ENCODE data around the gene ZMIZ1. TPM values are rescaled to one million over a fixed set of nuclear protein-coding genes. Genes with fewer than 3 reads are reported as not detected.
A peak's percentile ranks its signal among the peaks of the same experiment; 100 is the strongest.

ZMIZ1 gene
- total and polyA plus RNA-seq, 12 donors: 6.6 to 113 (median 55.1) TPM

- Histone ChIP-seq H3K9me3 (replicated peaks in 1 of 3) (no peaks in the 10 kb centered on the region), H3K4me3 (no peak overlapping the region), H3K4me1 (replicated peaks in 1 of 2) (peaks cover 5 to 24% of the 10 kb centered on the region in 2 donors), H3K27me3 (no peaks in the 10 kb centered on the region), H3K36me3 (replicated peaks in 1 of 2) (peaks cover 0 to 29% of the 10 kb centered on the region in 2 donors), H3K27ac (no peak overlapping the region)
- no peak for DNase-seq
- no peak for TF ChIP-seq CTCF (IDR thresholded peaks at IDR 0.05)
- intact Hi-C loops (cut with DNase I): no loop called here
- 80 to 88% (median 85%) methylated on average over 6 to 9 of the region's 9 CpGs for WGBS, 4 donors
Observed at GRCh38 chr10:79170993-79171392, 102.2 kb downstream of the ZMIZ1 start.

- TF ChIP-seq CTCF (IDR thresholded peaks at IDR 0.05) (no peak), POLR2A (IDR thresholded peaks at IDR 0.05) (no peak)
- DNase-seq: no peak
- intact Hi-C loops (cut with DNase I): no loop called here
- Histone ChIP-seq H3K27me3 (no peaks in the 10 kb centered on the region), H3K9me3 (replicated peaks in 1 of 3) (no peaks in the 10 kb centered on the region), H3K27ac (no peak overlapping the region), H3K4me3 (no peak overlapping the region), H3K36me3 (replicated peaks in 1 of 2) (peaks cover 0 to 27% of the 10 kb centered on the region in 2 donors), H3K4me1 (replicated peaks in 1 of 2) (peaks cover 10 to 24% of the 10 kb centered on the region in 2 donors)
- 82 to 94% (median 90%) methylated on average over 4 to 5 of the region's 5 CpGs for WGBS, 4 donors
Observed at GRCh38 chr10:79171504-79171903, 102.7 kb downstream of the ZMIZ1 start.

- 57 to 83% (median 71%) methylated on average over 5 of the region's 5 CpGs for WGBS, 4 donors
- peaks cover 22 to 38% of the 10 kb centered on the region in 2 donors for H3K4me1 ChIP-seq (replicated peaks in 1 of 2)
Observed at GRCh38 chr10:79172881-79173280, 104.1 kb downstream of the ZMIZ1 start.

GRCh38 chr10:79173582-79174262 is 105.0 kb downstream of the ZMIZ1 start:
- H3K9me3 ChIP-seq (replicated peaks in 1 of 3): no peaks in the 10 kb centered on the region
- no peak for TF ChIP-seq CTCF (IDR thresholded peaks at IDR 0.05)
- no peak for TF ChIP-seq POLR2A (IDR thresholded peaks at IDR 0.05)
- H3K36me3 ChIP-seq (replicated peaks in 1 of 2): peaks cover 0 to 12% of the 10 kb centered on the region in 2 donors
- peak overlapping the region in 1 of 5 donors; percentile 26 for H3K27ac ChIP-seq
- DNase-seq: no peak
- intact Hi-C loops (cut with DNase I): no loop called here
- H3K27me3 ChIP-seq: no peaks in the 10 kb centered on the region
- H3K4me3 ChIP-seq: no peak overlapping the region
- peaks cover 30 to 46% of the 10 kb centered on the region in 2 donors for H3K4me1 ChIP-seq (replicated peaks in 1 of 2)
- 93 to 97% (median 96%) methylated on average over 8 to 10 of the region's 10 CpGs for WGBS, 4 donors

More at GRCh38 chr10:79172881-79173280, 104.1 kb downstream of the ZMIZ1 start:
- intact Hi-C loops (cut with DNase I): no loop called here
- Histone ChIP-seq H3K9me3 (replicated peaks in 1 of 3) (no peaks in the 10 kb centered on the region), H3K36me3 (replicated peaks in 1 of 2) (peaks cover 0 to 14% of the 10 kb centered on the region in 2 donors), H3K4me3 (no peak overlapping the region), H3K27me3 (no peaks in the 10 kb centered on the region), H3K27ac (peak overlapping the region in 3 of 5 donors; percentile 24 to 44 (median 26))
- DNase-seq: peak in 2 of 7 donors; percentile 24 to 62
- TF ChIP-seq POLR2A (IDR thresholded peaks at IDR 0.05) (no peak), CTCF (IDR thresholded peaks at IDR 0.05) (no peak)

All from adrenal gland (tissue), 12 donors.